ENCODE data around the gene PTPN7.

The PTPN7 gene

GRCh38 chr1:202192770-202193613, 32.6 kb upstream of the PTPN7 start:
- CTCF ChIA-PET, result interaction anchor here (0.5 to 10.5 kb wide), 53 partner anchors 8 to 812 kb away, joined by 3 to 155 read pairs (median 4); partner anchors contain the start of genes GPR37L1 and UBE2T
- no peak overlapping the region for H3K4me3 ChIP-seq (ENCODE audit: low read depth, low read length)
- no peak for TF ChIP-seq ZNF423 (tag by site-specific recombination; IDR thresholded peaks at IDR 0.05)
- TF ChIP-seq ZIC2 (tag by site-specific recombination; IDR thresholded peaks at IDR 0.05), result no peak
- peak; percentile 56 for TF ChIP-seq CTCF (tag by site-specific recombination; IDR thresholded peaks at IDR 0.05)
- TF ChIP-seq GLIS1 (tag by site-specific recombination; IDR thresholded peaks at IDR 0.05), result peak; percentile 47
- TF ChIP-seq PRDM1 (tag by site-specific recombination; IDR thresholded peaks at IDR 0.05), result no peak
- TF ChIP-seq ZNF223 (tag by site-specific recombination; IDR thresholded peaks at IDR 0.05), result no peak
- TF ChIP-seq ZNF214 (tag by site-specific recombination; IDR thresholded peaks at IDR 0.05; ENCODE audit: borderline replicate concordance), result no peak
- TF ChIP-seq ZNF266 (tag by site-specific recombination; IDR thresholded peaks at IDR 0.05; ENCODE audit: low read depth), result no peak
- TF ChIP-seq MYNN (tag by site-specific recombination; IDR thresholded peaks at IDR 0.05; ENCODE audit: borderline replicate concordance), result no peak
- no peak for TF ChIP-seq ZNF202 (tag by site-specific recombination; IDR thresholded peaks at IDR 0.05; ENCODE audit: borderline replicate concordance)
- 0 out of 2 replicates have a peak, but pooled peaks have one; percentile 19 for TF ChIP-seq ZSCAN30 (tag by site-specific recombination; IDR thresholded peaks at IDR 0.05)
- no peak for TF ChIP-seq GLI2 (tag by site-specific recombination; IDR thresholded peaks at IDR 0.05; ENCODE audit: borderline replicate concordance, low read depth)
- TF ChIP-seq ZNF513 (tag by site-specific recombination; IDR thresholded peaks at IDR 0.05), result no peak
- peak; percentile 44; the same call in 1 of the 2 replicates for TF ChIP-seq ZBTB48 (tag by site-specific recombination; IDR thresholded peaks at IDR 0.05)
- TF ChIP-seq ZNF692 (tag by site-specific recombination; IDR thresholded peaks at IDR 0.05), result no peak
- no peak for TF ChIP-seq ZBTB7A (tag by site-specific recombination; IDR thresholded peaks at IDR 0.05; ENCODE audit: low read depth)
- no peak for TF ChIP-seq ZNF274 (IDR thresholded peaks at IDR 0.05; ENCODE audit: low read length)
- TF ChIP-seq ZNF274 (tag by site-specific recombination; IDR thresholded peaks at IDR 0.05; ENCODE audit: borderline replicate concordance), result no peak
- no peak for TF ChIP-seq ZNF670 (tag by site-specific recombination; IDR thresholded peaks at IDR 0.05; ENCODE audit: low read depth)
- TF ChIP-seq ZNF585B (tag by site-specific recombination; IDR thresholded peaks at IDR 0.05), result no peak
- no peak for TF ChIP-seq REST (tag by site-specific recombination; IDR thresholded peaks at IDR 0.05)
- TF ChIP-seq ZNF654 (tag by site-specific recombination; IDR thresholded peaks at IDR 0.05; ENCODE audit: low read depth), result peak; percentile 70
- TF ChIP-seq ZNF658 (tag by site-specific recombination; IDR thresholded peaks at IDR 0.05), result no peak
- no peak for TF ChIP-seq ZNF792 (tag by site-specific recombination; IDR thresholded peaks at IDR 0.05)
- TF ChIP-seq KLF17 (tag by site-specific recombination; IDR thresholded peaks at IDR 0.05), result no peak; the same call in 1 of the 2 replicates
- no peak for TF ChIP-seq ZBTB1 (tag by site-specific recombination; IDR thresholded peaks at IDR 0.05)
- TF ChIP-seq ZNF350 (tag by site-specific recombination; IDR thresholded peaks at IDR 0.05), result no peak
- TF ChIP-seq KLF16 (tag by site-specific recombination; IDR thresholded peaks at IDR 0.05), result no peak
- TF ChIP-seq EGR2 (tag by site-specific recombination; IDR thresholded peaks at IDR 0.05; ENCODE audit: low read depth), result no peak

More at GRCh38 chr1:202192770-202193613, 32.6 kb upstream of the PTPN7 start:
- Histone ChIP-seq H3K9me3 (ENCODE audit: control insufficient read depth, insufficient read depth, low read depth, low read length) (no peaks in the 10 kb centered on the region), H3K27ac (ENCODE audit: extremely low read depth, low read depth, low read length) (no peak overlapping the region), H3K36me3 (ENCODE audit: control insufficient read depth in 2 of 2, insufficient read depth in 1 of 2, low read length in 2 of 2) (no peaks in the 10 kb centered on the region), H3K4me1 (ENCODE audit: control insufficient read depth, insufficient read depth, low read length) (no peaks in the 10 kb centered on the region)
- POLR2A ChIA-PET, result interaction anchor here (0.7 to 1.0 kb wide), 3 partner anchors 90 to 149 kb away, joined by 3 to 4 read pairs (median 4); partner anchors contain the start of gene UBE2T

Data from HEK293 (cell line).